Measurements from ENCODE around the gene ASPHD1.
A peak's percentile ranks its signal among the peaks of the same experiment; 100 is the strongest.
"Not testable (repeated sequence)": the region's sequence is repeated elsewhere in the genome, so short reads cannot be mapped to it uniquely, and the experiment has no call there.

The ASPHD1 gene

GRCh38 chr16:29878172-29878571 is 22.1 kb upstream of the ASPHD1 start:
- DNase-seq, result no peak

GRCh38 chr16:29881050-29881449 is 19.2 kb upstream of the ASPHD1 start:
- DNase-seq, result no peak

GRCh38 chr16:29883987-29884386 is 16.3 kb upstream of the ASPHD1 start:
- no peak for DNase-seq

- DNase-seq, result not testable (repeated sequence)
Observed at GRCh38 chr16:29889372-29889771, 10.9 kb upstream of the ASPHD1 start.

- DNase-seq, result no peak
Observed at GRCh38 chr16:29891525-29892457, 8.5 kb upstream of the ASPHD1 start.

DNA sequence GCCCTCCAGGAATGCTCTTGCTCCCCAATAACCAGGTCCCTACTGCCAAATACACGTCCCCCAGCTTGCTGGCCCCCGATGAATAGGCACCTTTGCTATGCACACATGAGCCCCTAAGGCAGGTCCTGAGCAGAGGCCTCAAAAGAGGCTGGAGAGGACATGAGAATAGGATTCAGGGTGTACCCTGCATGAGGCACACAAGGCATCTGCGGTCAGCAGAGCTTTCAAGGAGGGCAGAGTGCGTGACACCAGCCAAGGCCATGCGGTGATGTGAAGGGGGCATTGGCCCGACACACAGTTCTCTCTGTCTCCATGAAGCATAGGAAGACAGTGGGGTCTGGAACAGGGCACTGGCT is 7.9 kb upstream of the ASPHD1 start:
- DNase-seq, result no peak

DNA sequence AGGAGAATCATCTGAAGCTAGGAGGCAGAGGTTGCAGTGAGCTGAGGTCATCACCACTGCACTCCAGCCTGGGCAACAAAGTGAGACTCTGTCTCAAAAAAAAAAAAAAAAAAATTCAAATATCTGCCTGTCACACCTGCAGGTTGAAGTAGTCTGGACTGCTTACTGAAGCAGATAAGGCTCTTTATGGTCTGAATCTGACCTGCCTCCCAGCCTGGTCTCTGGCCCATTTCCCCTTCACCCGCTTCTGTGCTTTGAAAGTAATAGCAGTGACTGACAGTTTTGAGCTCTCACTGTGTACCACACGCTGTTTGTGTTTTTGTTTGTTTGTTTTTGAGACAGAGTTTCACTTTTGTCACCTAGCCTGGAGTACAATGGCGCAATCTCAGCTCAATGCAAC is 6.7 kb upstream of the ASPHD1 start:
- no peak for DNase-seq

DNA sequence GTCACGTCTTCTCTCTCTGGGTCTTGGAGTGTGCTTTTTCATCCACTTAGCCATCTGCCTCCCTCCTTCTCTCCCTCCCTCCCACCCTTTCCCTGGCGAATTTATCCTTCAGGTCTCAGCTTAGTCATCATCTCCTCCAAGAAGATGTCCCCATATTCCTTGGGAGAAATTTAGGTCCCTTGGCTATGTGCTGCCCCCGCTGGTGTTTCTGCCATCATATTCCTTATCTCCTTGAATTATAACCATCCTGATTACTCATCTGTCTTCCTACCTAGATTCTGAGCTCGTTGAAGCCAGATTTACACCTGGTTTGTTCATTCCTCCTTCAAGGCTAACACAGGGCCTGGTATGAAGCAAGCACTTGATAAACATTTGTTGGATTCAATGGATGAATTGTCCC is 5.9 kb upstream of the ASPHD1 start:
- DNase-seq, result no peak

GRCh38 chr16:29896841-29897240 is 3.4 kb upstream of the ASPHD1 start:
- no peak for DNase-seq

DNA sequence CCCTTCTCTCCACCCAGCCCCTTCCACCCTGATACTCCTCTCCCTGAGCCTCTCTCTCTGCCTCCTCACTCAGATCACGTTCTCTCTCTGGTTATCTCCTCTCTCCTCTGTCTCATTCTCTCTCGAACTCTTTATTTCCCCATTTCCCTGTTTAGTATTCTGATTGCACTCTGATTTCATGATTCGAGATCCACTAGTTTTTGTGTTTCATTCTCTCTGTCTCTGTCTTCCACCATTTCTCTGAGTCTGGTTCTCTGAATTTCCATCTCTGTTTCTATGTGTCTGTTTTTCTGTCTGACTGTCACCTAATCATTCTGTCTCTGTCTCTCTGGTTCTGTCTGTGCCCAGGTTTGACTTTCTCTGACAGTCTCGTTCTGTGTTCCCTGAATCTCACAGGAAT is 3.0 kb upstream of the ASPHD1 start:
- no peak for DNase-seq

GRCh38 chr16:29898135-29898803 is 2.0 kb upstream of the ASPHD1 start:
- no peak for DNase-seq

GRCh38 chr16:29898804-29899515 is 1.3 kb upstream of the ASPHD1 start:
- DNase-seq, result no peak

DNA sequence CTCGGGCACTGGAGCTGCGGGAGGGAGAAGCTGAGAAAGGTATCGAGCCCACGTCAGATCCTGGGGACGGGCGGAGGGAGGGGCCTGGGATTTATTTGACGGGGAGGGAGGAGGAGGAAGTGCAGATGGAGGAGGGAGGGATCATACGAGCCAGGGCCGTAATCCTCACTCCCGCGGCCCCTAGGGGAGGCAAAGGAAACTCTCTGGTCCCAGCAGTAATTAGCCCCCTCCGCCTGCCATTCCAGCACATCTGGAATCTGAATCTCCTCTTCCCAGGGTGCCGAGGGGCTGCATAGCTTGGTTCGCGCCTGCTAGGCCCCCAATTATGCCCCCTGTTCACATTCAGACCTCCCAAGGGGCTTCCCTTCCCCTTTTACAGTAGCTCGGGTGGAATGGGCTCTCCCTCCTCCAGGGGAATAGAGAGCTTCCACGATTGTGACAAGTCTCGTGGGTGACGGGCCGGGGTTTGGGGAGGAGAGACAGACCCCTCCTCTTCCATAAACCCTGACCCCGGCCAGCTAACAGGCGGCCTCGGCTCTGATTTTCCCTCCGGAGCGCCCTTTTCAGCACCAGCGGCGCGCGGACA is 679 bp upstream of the ASPHD1 start, which contains the start of gene SEZ6L2:
TSS of gene SEZ6L2 (minus strand) at position 35 of the 586 bp plus-strand sequence. CDS start 531 bp downstream, outside the sequence.
- peak in 1 of 2 experiments; percentile 70 for DNase-seq

- no peak for DNase-seq
Observed at GRCh38 chr16:29900888-29901606, 759 bp downstream of the ASPHD1 start.

- DNase-seq, result no peak
Observed at GRCh38 chr16:29901607-29901945, 1.3 kb downstream of the ASPHD1 start.

DNA sequence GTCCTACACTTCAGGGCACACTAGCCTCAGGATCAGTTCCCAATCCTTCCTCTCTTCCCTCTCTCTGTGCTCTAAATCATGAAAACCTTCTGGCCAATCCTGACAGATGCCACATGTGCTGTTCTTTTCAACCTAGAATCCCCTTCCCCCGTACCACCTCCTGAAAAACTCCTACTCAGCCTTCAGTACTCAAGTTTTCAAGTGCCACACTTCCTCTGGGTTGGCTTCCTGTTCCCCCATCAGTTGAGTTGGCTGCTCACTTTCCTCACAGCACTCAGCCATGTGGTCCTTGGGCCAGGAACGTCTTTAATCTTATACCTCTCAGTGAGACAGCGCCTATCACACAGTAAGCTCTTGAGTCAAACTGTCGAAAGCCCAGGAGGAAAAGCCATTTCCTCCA is 3.3 kb downstream of the ASPHD1 start:
- no peak for DNase-seq

DNA sequence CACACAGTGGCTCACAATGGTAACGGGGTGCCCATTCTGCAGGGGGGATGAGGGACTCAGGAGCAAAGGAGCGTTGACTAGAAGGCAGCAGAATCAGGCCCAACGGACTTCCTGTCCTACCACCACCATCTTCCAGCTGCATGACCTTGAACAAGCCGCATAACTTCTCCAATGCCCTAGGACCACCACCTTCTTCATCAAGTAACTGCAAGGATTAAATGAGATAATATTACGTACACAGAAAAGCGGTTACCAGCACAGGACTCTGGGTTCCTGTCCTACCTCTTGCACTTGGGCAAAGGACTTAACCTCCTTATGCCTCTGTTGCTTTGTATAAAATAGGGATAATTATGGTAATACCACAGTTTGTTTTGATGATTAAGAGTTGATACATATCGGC is 4.7 kb downstream of the ASPHD1 start:
- DNase-seq, result no peak

DNA sequence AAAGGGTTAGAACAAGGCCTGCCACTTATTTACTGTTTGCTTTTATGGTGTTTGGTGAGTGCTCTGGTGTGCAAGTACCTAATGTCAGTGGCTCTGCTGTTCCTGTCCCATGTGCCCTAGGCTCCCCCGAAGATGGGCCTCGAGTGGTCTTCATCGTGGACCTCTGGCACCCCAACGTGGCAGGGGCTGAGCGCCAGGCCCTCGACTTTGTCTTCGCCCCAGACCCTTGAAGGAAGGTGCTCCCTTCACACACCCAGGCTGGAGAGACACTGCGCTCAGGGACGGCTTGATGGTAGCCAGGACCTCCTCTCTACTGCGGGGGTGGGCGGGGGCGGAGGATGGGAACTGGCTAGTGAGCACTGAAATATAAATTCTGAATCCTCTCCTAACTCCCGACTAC is 5.4 kb downstream of the ASPHD1 start:
- no peak for DNase-seq

- DNase-seq, result no peak
Observed at GRCh38 chr16:29906520-29907244, 6.4 kb downstream of the ASPHD1 start.

DNA sequence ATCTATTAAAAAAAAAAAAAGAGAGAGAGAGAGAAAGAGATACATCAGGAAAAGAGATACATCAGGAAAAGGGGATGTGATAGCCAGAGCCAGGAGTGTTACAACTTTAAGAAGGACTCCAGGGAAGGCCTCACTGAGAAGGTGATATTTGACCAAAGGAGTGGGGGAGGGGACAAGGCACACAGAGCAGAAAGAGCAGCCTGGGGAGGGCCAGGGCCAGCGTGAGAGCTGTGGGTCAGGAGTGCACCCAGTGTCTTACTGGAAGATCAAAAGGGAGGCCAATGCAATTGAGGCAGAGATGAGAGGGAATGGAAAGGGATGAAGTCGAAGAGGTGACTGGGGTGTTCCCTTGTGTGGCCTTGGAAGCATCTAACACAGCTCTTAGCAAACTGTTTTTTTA is 7.7 kb downstream of the ASPHD1 start:
- no peak for DNase-seq

DNA sequence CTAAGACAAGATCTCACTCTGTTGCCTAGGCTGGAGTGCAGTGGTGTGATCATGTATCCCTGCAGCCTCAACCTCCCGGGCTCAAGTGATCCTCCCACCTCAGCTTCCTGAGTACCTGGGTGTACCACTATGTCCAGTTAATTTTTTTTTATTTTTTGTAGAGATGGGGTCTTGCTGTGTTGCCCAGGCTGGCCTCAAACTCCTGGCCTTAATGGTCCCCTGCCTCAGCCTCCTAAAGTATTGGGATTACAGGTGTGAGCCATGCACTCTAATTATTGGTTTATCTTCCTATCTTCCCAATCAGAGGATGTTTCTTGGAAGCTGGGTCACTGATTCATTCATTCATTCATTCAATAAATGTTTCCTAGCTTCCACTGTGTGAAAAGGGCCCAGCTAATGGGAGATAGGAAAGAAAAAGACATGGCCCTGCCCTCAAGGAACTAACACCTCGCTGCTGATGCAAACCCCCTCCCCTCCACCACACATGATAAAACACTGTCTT is 8.5 kb downstream of the ASPHD1 start:
- DNase-seq, result no peak

DNA sequence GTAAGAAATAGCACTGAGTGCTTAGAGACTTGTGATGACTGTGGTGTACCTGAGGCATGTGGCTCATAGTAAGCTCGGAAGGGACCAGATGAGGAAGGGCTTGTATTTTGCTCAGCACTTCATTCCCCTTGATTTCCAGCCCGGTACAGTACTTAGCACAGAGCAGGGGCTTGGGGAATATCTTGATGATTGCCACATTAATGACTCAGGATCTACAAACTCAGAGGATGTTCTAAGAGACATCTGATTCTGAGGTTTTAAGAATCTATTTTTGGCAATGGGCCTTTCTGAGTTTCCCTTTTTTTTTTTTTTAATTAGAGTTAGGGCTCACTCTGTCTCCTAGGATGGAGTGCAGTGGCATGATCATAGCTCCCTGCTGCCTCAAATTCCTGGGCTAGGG is 9.1 kb downstream of the ASPHD1 start:
- no peak for DNase-seq

Measured in activated CD4-positive, alpha-beta T cell treated with anti-CD3 and anti-CD28 coated beads, Interleukin-2, amount 50 U/mL, for 4 hours (primary cell).